Stimulated activated CD8-positive, alpha-beta memory T cell treated with anti-CD3 and anti-CD28 coated beads, Interleukin-12 subunit alpha, Interleukin-12 subunit beta, amount 100 ng/mL, for 24 hours (primary cell): Measurements from ENCODE around the gene CXCL11.
"Not testable (repeated sequence)": the region's sequence is repeated elsewhere in the genome, so short reads cannot be mapped to it uniquely, and the experiment has no call there.

Source experiments
- DNase-seq: peaks from one replicate; pipeline ENCODE4 v3.0.0-alpha.2; 2020; ENCODE audit errors: extremely low read depth

CXCL11 gene

GRCh38 chr4:76001700-76002099, 34.2 kb downstream of the CXCL11 start:
- DNase-seq: no peak

- no peak for DNase-seq
These were observed 35.6 kb downstream of the CXCL11 start for GRCh38 chr4:76000279-76000678.

- DNase-seq: not testable (repeated sequence)
These were observed 37.2 kb downstream of the CXCL11 start for GRCh38 chr4:75998525-75999147.

GRCh38 chr4:75997946-75998345, 37.9 kb downstream of the CXCL11 start:
- DNase-seq: no peak

GRCh38 chr4:75997081-75997480, 38.8 kb downstream of the CXCL11 start:
- no peak for DNase-seq

- no peak for DNase-seq
These were observed 40.1 kb downstream of the CXCL11 start for GRCh38 chr4:75995727-75996126.

GRCh38 chr4:75992462-75992861, 43.4 kb downstream of the CXCL11 start:
- DNase-seq: no peak

GRCh38 chr4:75989846-75990528, 45.9 kb downstream of the CXCL11 start:
- no peak for DNase-seq

- DNase-seq: no peak
These were observed 50.8 kb downstream of the CXCL11 start for GRCh38 chr4:75985116-75985515.
